Ureter (tissue), 1 donor: ENCODE measurements around the gene CTTN. TPM values are rescaled to one million over a fixed set of nuclear protein-coding genes. Genes with fewer than 3 reads are reported as not detected.
"Not testable (repeated sequence)": the region's sequence is repeated elsewhere in the genome, so short reads cannot be mapped to it uniquely, and the experiment has no call there.

Source experiments
- DNase-seq: peaks from one replicate; pipeline ENCODE4 v3.0.0-alpha.2; 2020; ENCODE audit warnings: low spot score
- total RNA-seq: library from RNA; stranded (reverse); gene quantifications from one replicate; pipeline ENCODE4 v1.2.4, GENCODE V29; 2023
- donor health status: DM: yes; HTN: yes; CAD: no.

CTTN gene
- total RNA-seq, 1 donor from 2014 or later, result 371 TPM

- DNase-seq, result no peak
Measured at GRCh38 chr11:70381872-70382861, 16.2 kb upstream of the CTTN start.

- no peak for DNase-seq
Measured at GRCh38 chr11:70383664-70384565, 14.4 kb upstream of the CTTN start.

- DNase-seq, result no peak
Measured at GRCh38 chr11:70384566-70385152, 13.7 kb upstream of the CTTN start.

GRCh38 chr11:70387564-70387963, 10.8 kb upstream of the CTTN start:
- DNase-seq, result no peak

GRCh38 chr11:70389201-70389600, 9.1 kb upstream of the CTTN start:
- no peak for DNase-seq

- not testable (repeated sequence) for DNase-seq
Measured at GRCh38 chr11:70390882-70391281, 7.4 kb upstream of the CTTN start.

- DNase-seq, result no peak
Measured at GRCh38 chr11:70394211-70394950, 3.9 kb upstream of the CTTN start.

- DNase-seq, result no peak
Measured at GRCh38 chr11:70397336-70397982, 870 bp upstream of the CTTN start.

- peak; percentile 49 for DNase-seq
Measured at GRCh38 chr11:70398834-70399680, 728 bp downstream of the CTTN start.

GRCh38 chr11:70399681-70400112, 1.4 kb downstream of the CTTN start:
- peak; percentile 87 for DNase-seq

GRCh38 chr11:70400643-70401042, 2.3 kb downstream of the CTTN start:
- DNase-seq, result no peak

GRCh38 chr11:70402016-70402415, 3.7 kb downstream of the CTTN start:
- DNase-seq, result no peak

GRCh38 chr11:70402685-70403084, 4.4 kb downstream of the CTTN start:
- DNase-seq, result no peak

- DNase-seq, result no peak
Measured at GRCh38 chr11:70404244-70404643, 5.9 kb downstream of the CTTN start.

GRCh38 chr11:70405679-70406395, 7.5 kb downstream of the CTTN start:
- DNase-seq, result no peak

- no peak for DNase-seq
Measured at GRCh38 chr11:70407121-70407520, 8.8 kb downstream of the CTTN start.

GRCh38 chr11:70407814-70408213, 9.5 kb downstream of the CTTN start:
- no peak for DNase-seq

GRCh38 chr11:70408326-70408725, 10.0 kb downstream of the CTTN start:
- DNase-seq, result not testable (repeated sequence)

GRCh38 chr11:70409437-70409836, 11.1 kb downstream of the CTTN start:
- DNase-seq, result no peak
